PC-3 (cell line): ENCODE measurements around the gene ZNRF4.

ENCODE experiments used
- EZH2 ChIP-seq: fragments of 300-600 bp; sonication (generic); IDR thresholded peaks from one replicate; pipeline ENCODE4 v1.6.1; 2017; ENCODE audit warnings: antibody characterized with exemption, mild to moderate bottlenecking, low read length; ENCODE audit not compliant: unreplicated experiment
- EZH2phosphoT487 ChIP-seq: fragments of 300-600 bp; sonication (generic); IDR thresholded peaks from 2 replicates; pipeline ENCODE4 v1.6.1; 2018; ENCODE audit warnings: mild to moderate bottlenecking, antibody characterized with exemption, low read length, borderline replicate concordance
- TF ChIP-seq, protein P1 (sequence below): fragments of 300-600 bp; sonication (generic); conservative IDR thresholded peaks from 2 replicates; pipeline ENCODE4 v1.5.1; 2017; ENCODE audit warnings: antibody characterized with exemption, low read depth, mild to moderate bottlenecking, low read length

DNA sequence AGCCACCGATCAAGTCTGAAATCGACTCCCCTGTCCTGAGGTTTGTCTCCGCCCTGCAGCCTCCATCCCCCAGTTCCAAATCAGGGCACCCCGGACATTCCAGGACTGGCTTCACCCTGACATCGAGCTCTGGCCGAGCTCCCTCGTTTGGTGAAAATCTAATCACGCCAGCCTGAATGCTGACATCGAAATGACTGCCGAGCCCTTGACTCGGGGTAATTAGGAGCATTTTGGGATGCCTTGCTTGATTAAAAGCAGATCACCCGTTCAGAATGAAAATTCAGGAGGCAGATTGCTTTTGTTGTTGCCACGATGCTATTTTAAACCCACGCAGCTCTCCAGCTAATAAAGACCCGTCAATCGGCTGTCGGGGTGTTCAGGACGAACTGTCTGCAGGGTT is 34.3 kb downstream of the ZNRF4 start:
- TF ChIP-seq EZH2 (no peak), EZH2phosphoT487 (no peak)
- TF ChIP-seq, protein P1, sequence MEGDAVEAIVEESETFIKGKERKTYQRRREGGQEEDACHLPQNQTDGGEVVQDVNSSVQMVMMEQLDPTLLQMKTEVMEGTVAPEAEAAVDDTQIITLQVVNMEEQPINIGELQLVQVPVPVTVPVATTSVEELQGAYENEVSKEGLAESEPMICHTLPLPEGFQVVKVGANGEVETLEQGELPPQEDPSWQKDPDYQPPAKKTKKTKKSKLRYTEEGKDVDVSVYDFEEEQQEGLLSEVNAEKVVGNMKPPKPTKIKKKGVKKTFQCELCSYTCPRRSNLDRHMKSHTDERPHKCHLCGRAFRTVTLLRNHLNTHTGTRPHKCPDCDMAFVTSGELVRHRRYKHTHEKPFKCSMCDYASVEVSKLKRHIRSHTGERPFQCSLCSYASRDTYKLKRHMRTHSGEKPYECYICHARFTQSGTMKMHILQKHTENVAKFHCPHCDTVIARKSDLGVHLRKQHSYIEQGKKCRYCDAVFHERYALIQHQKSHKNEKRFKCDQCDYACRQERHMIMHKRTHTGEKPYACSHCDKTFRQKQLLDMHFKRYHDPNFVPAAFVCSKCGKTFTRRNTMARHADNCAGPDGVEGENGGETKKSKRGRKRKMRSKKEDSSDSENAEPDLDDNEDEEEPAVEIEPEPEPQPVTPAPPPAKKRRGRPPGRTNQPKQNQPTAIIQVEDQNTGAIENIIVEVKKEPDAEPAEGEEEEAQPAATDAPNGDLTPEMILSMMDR, result no peak
